ENCODE data around the gene CNNM3.
A peak's percentile ranks its signal among the peaks of the same experiment; 100 is the strongest.

CNNM3 gene

GRCh38 chr2:96882230-96882629, 66.2 kb downstream of the CNNM3 start:
- H3K9me3 Mint-ChIP-seq = no peaks in the 10 kb centered on the region
- peaks cover 85% of the 10 kb centered on the region for H3K4me1 Mint-ChIP-seq
- H3K27me3 Mint-ChIP-seq (ENCODE audit: low read depth, poor library complexity) = peaks cover 3% of the 10 kb centered on the region
- peak; percentile 30 for DNase-seq
- no peaks in the 10 kb centered on the region for H3K36me3 Mint-ChIP-seq (ENCODE audit: low read depth)
- H3K27ac Mint-ChIP-seq = no peak overlapping the region
- TF ChIP-seq CTCF (IDR thresholded peaks at IDR 0.05) = no peak
- H3K4me3 Mint-ChIP-seq = no peak overlapping the region

DNA sequence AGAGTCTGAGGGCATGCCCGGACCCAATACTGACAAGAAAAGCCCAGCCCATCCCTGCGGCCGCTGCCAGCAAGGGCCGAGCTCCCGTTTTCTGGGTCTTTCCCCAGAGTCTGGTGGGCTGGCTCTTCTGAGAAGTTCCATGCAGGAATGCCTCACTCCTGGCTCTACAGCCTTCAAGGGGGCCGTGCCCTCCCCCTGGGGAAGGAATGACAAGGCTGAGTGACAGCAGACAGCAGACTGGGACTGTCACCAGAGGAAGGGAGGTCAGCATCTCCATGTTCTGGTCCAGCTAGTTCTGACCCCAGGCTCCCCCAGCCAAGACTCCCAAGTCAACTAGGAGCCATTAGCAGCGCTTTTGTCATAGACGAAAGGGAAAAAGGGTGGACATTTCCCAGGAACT, 66.8 kb downstream of the CNNM3 start:
- DNase-seq = no peak
- no peak overlapping the region for H3K4me3 Mint-ChIP-seq
- no peak overlapping the region for H3K27ac Mint-ChIP-seq
- TF ChIP-seq CTCF (IDR thresholded peaks at IDR 0.05) = no peak
- H3K9me3 Mint-ChIP-seq = no peaks in the 10 kb centered on the region
- H3K36me3 Mint-ChIP-seq (ENCODE audit: low read depth) = no peaks in the 10 kb centered on the region
- peaks cover 3% of the 10 kb centered on the region for H3K27me3 Mint-ChIP-seq (ENCODE audit: low read depth, poor library complexity)
- H3K4me1 Mint-ChIP-seq = peaks cover 86% of the 10 kb centered on the region

DNA sequence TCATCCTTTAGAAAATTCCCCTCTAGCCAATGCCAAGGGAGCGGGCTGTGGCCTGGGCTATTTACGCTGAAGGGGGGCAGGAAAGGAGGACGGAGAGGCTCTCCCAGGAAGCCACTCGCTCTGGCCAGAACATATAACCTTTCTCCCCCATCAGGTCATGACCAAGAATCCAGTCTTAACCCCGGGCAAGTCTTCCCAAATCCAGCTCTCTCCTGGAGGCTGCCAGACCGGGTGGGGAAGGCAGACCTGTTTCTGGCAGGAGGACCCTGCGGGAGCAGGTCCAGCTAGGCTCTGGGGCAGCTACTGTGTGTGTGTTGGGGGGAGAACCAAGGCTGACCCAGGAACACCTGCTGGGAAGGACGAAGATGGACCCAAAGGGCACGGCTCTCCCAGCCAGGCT, 67.2 kb downstream of the CNNM3 start:
- Mint-ChIP-seq H3K27me3 (ENCODE audit: low read depth, poor library complexity) (peaks cover 3% of the 10 kb centered on the region), H3K4me3 (no peak overlapping the region), H3K36me3 (ENCODE audit: low read depth) (no peaks in the 10 kb centered on the region), H3K27ac (no peak overlapping the region), H3K9me3 (no peaks in the 10 kb centered on the region), H3K4me1 (peaks cover 86% of the 10 kb centered on the region)
- no peak for DNase-seq
- TF ChIP-seq CTCF (IDR thresholded peaks at IDR 0.05) = no peak

Data from nephron progenitor cell (in vitro differentiated cells).